ENCODE measurements around the gene MALL.

The MALL gene

DNA sequence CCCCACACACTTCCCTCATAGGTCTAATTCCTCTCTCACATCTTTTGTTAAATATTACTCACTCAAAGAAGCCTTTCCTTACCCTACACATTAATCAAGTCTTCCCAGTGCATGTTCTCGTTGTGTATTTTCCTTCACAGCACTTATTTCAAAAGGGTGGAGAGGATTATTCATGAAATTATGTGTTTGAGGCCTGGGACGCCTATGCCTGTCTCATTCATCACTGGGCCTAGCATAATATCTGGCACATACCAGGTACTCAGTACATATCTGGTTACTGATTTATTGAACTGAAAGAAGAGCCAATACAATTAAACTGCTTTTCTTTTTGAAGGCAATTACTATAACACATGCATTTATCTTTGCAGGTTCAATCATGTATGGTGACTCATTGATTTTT lies 15.1 kb upstream of the MALL start:
- ChIA-PET CTCF (interaction anchor here (1.7 kb wide), 1 partner anchor 10 kb away, joined by 4 read pairs; no protein-coding TSS in a partner anchor), POLR2A (no interaction called here)
- no peak for DNase-seq (ENCODE audit: extremely low spot score)
- TF ChIP-seq, protein P1, sequence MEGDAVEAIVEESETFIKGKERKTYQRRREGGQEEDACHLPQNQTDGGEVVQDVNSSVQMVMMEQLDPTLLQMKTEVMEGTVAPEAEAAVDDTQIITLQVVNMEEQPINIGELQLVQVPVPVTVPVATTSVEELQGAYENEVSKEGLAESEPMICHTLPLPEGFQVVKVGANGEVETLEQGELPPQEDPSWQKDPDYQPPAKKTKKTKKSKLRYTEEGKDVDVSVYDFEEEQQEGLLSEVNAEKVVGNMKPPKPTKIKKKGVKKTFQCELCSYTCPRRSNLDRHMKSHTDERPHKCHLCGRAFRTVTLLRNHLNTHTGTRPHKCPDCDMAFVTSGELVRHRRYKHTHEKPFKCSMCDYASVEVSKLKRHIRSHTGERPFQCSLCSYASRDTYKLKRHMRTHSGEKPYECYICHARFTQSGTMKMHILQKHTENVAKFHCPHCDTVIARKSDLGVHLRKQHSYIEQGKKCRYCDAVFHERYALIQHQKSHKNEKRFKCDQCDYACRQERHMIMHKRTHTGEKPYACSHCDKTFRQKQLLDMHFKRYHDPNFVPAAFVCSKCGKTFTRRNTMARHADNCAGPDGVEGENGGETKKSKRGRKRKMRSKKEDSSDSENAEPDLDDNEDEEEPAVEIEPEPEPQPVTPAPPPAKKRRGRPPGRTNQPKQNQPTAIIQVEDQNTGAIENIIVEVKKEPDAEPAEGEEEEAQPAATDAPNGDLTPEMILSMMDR (IDR thresholded peaks at IDR 0.05; ENCODE audit: control extremely low read depth, extremely low read depth, low read depth, missing control alignments): no peak

- CTCF ChIA-PET: no interaction called here
- no peak for DNase-seq (ENCODE audit: extremely low spot score)
- TF ChIP-seq, protein P1 (IDR thresholded peaks at IDR 0.05; ENCODE audit: control extremely low read depth, extremely low read depth, low read depth, missing control alignments): no peak
- POLR2A ChIA-PET: no interaction called here
These were observed 11.3 kb upstream of the MALL start for GRCh38 chr2:110126906-110127305.

DNA sequence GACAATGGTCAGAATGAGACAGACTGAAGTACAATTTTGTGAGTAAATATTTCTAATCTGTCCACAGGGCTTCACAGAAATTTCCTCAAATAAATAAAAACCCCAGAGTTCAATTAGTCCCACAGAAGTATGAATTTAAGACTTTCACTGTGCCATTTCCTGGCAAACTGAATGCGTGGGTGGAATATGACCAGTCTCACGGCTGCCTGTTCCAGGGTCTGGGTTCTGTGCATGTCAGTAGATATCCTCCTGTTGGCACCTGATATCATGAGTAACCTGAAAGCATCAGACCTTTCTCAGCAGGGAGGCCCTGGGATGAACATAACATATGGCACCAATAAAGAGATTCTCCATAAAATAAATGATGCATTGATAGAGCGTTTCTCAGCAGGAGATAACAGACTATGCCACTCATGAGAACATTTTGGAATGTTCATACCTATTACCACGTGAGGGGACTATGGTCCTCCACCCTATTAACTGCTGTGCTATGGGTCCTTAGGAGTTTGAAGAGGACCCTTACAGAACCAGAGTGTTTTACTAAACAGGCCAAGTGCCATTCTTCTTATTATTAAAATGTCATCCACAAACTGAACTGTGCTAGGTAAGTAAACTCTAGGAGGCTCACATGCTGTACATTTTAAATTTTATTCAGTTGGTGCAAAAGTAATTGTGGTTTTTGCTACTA lies 10.6 kb upstream of the MALL start:
- DNase-seq (ENCODE audit: extremely low spot score): no peak
- TF ChIP-seq, protein P1 (IDR thresholded peaks at IDR 0.05; ENCODE audit: control extremely low read depth, extremely low read depth, low read depth, missing control alignments): no peak
- ChIA-PET POLR2A (no interaction called here), CTCF (no interaction called here)

DNA sequence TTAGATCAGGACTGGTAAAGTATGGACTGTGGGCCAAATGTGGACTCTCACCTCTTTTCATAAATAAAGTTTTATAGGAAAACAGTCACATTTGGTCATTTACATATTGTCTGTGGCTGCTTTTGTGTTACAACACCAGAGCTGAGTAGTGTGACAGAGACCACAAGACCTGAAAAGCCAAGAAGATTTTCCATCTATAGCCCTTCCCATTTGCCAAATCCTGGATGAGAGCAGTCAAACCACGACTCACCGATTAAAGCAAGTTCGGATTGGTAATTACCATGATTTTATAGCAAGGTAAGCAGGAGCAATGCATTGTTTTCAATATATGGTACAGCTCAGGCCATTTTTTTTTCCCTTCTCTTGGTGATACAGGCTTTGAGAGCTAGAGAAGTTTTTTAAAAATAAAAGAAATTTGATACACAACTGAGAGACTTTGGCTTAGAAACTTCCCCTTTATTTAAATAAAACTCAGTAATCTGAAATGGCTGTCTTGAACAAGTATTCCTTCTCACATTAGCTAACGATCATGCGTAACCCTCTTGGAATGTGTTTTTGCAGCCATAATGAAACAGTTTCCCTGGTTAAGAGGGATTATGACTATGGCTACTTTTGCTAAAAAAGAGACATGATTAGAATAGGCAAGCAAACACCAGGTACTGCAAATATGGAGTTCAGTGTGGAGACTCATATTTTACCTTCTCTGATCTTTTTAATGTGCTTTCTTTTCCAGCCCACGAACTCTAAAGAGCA lies 9.5 kb upstream of the MALL start:
- ChIA-PET CTCF (interaction anchor here (0.8 kb wide), 1 partner anchor 12 kb away, joined by 3 read pairs; no protein-coding TSS in a partner anchor), POLR2A (no interaction called here)
- DNase-seq (ENCODE audit: extremely low spot score): no peak
- TF ChIP-seq, protein P1 (IDR thresholded peaks at IDR 0.05; ENCODE audit: control extremely low read depth, extremely low read depth, low read depth, missing control alignments): no peak

DNA sequence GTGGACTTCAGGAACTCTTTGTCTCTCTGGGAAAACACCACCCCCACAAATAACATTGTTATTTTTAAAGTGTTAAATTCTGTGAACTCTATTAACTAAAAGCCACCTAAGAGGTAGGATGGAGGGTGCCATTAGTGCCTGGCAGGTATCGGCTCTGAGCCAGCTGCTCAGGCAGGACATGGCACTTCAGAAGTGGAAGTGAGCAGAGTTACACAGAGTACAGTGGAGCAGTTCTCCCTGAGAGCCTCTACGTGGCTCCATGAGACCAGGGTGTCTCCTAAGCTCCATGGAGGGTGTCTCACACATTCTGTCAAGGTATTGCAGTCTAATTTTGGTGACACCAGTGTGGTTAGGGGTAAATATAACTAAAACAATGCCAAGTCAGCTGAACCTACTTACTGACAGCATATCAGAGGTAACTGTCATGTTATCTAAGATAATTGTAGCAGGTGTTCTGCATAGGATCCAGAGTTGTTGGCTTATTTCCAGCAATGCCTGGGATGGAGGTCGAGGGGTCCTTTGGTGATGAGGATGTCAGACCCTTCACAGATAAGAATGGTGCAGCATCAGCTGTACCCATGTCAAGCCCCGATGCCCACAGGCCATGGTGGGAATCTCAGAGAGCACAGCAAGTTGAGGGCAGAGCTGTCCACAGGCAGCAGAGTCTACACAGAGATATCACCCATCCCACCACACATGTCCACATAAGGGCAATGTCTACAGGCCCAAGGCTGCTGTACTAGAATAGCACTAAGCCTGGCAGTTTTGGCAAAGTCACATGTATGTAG lies 8.6 kb upstream of the MALL start:
- ChIA-PET CTCF (interaction anchor here (0.8 kb wide), 1 partner anchor 11 kb away, joined by 3 read pairs; no protein-coding TSS in a partner anchor), POLR2A (no interaction called here)
- DNase-seq (ENCODE audit: extremely low spot score): no peak
- TF ChIP-seq, protein P1 (IDR thresholded peaks at IDR 0.05; ENCODE audit: control extremely low read depth, extremely low read depth, low read depth, missing control alignments): no peak

DNA sequence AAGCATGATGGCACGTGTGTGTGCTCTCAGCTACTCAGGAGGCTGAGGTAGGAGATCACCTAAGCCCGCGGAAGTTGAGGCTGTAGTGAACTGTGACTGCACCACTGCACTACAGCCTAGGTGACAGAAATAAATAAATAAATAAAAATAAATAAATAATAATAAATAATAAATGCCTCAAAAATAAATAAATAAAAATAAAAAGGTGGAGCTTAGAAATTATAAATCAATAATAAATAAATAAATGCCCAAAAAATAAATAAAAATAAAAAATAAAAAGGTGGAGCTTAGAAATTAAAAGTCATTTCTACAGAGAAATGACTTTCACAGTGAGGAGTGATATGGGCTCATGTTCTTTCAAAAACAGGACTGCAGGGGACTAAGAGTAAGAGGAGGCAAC lies 6.0 kb upstream of the MALL start:
- ChIA-PET CTCF (interaction anchor here (0.8 kb wide), 1 partner anchor 14 kb away, joined by 3 read pairs; no protein-coding TSS in a partner anchor), POLR2A (no interaction called here)
- TF ChIP-seq, protein P1 (IDR thresholded peaks at IDR 0.05; ENCODE audit: control extremely low read depth, extremely low read depth, low read depth, missing control alignments): no peak
- DNase-seq (ENCODE audit: extremely low spot score): no peak

All from GM10248 (cell line).